ENCODE data around the gene MARCKS.
"Not testable (repeated sequence)": the region's sequence is repeated elsewhere in the genome, so short reads cannot be mapped to it uniquely, and the experiment has no call there.

The MARCKS gene

GRCh38 chr6:113888493-113888892 is 31.3 kb downstream of the MARCKS start:
- no peak for DNase-seq

- no peak for DNase-seq
Observed at GRCh38 chr6:113888956-113889630, 31.9 kb downstream of the MARCKS start.

- DNase-seq: no peak
Observed at GRCh38 chr6:113893451-113893850, 36.3 kb downstream of the MARCKS start.

- no peak for DNase-seq
Observed at GRCh38 chr6:113893866-113894265, 36.7 kb downstream of the MARCKS start.

GRCh38 chr6:113894712-113895674 is 37.8 kb downstream of the MARCKS start:
- DNase-seq: no peak

- no peak for DNase-seq
Observed at GRCh38 chr6:113901482-113901881, 44.3 kb downstream of the MARCKS start.

GRCh38 chr6:113903666-113904330 is 46.7 kb downstream of the MARCKS start:
- DNase-seq: no peak

GRCh38 chr6:113907102-113907815 is 50.1 kb downstream of the MARCKS start:
- DNase-seq: no peak

GRCh38 chr6:113908801-113909200 is 51.7 kb downstream of the MARCKS start:
- no peak for DNase-seq

- no peak for DNase-seq
Observed at GRCh38 chr6:113909224-113909856, 52.2 kb downstream of the MARCKS start.

- not testable (repeated sequence) for DNase-seq
Observed at GRCh38 chr6:113910285-113910684, 53.1 kb downstream of the MARCKS start.
